SU-DHL-6 (cell line): ENCODE data around the gene RAB33A.

Experiments used
- H2AFZ ChIP-seq: fragments of 200-600 bp; sonication (generic); 2 replicates; pipeline ENCODE4 v1.6.1; 2014; ENCODE audit warnings: low read depth, mild to moderate bottlenecking, moderate library complexity, mixed read lengths, antibody characterized with exemption, low read length; ENCODE audit not compliant: severe bottlenecking
- H3F3A ChIP-seq: fragments of 200-600 bp; shearing (Covaris generic); 2 replicates; pipeline ENCODE4 v1.6.0; 2016; ENCODE audit warnings: antibody characterized with exemption, mild to moderate bottlenecking; ENCODE audit not compliant: insufficient read depth
- H3K27ac ChIP-seq: fragments of 200-600 bp; sonication (generic); 2 replicates; pipeline ENCODE4 v1.5.1; 2016; ENCODE audit warnings: low read depth, mild to moderate bottlenecking, low read length, moderate library complexity, mixed read lengths
- H3K27me3 ChIP-seq: fragments of 200-600 bp; sonication (generic), shearing (Covaris generic); 2 replicates; pipeline ENCODE4 v1.6.0; 2014; ENCODE audit warnings: mild to moderate bottlenecking, low read length
- H3K36me3 ChIP-seq: fragments of 200-600 bp; sonication (generic); 2 replicates; pipeline ENCODE4 v1.6.1; 2014; ENCODE audit warnings: mild to moderate bottlenecking, low read length, mixed read lengths
- H3K4me2 ChIP-seq: fragments of 300-600, 200-600 bp; shearing (Covaris generic), sonication (generic); 2 replicates; pipeline ENCODE4 v1.6.0; 2014; ENCODE audit warnings: low read length, low read depth, mild to moderate bottlenecking; ENCODE audit not compliant: poor library complexity, severe bottlenecking
- H3K4me3 ChIP-seq: fragments of 200-600 bp; sonication (generic); 2 replicates; pipeline ENCODE4 v1.5.1; 2014; ENCODE audit warnings: antibody characterized with exemption, low read length, mild to moderate bottlenecking, mixed read lengths; ENCODE audit not compliant: insufficient read depth, poor library complexity, severe bottlenecking
- H3K79me2 ChIP-seq: fragments of 200-600 bp; sonication (generic); 2 replicates; pipeline ENCODE4 v1.6.1; 2014; ENCODE audit warnings: mild to moderate bottlenecking, low read length, moderate library complexity; ENCODE audit not compliant: insufficient read depth
- H3K9ac ChIP-seq: fragments of 200-600 bp; sonication (generic); 2 replicates; pipeline ENCODE4 v1.7.0; 2014; ENCODE audit warnings: mild to moderate bottlenecking, low read length
- H3K9me2 ChIP-seq: fragments of 200-600 bp; sonication (generic); replicated peaks from 2 replicates; pipeline ENCODE4 v1.6.1; 2014; ENCODE audit warnings: low read length; ENCODE audit not compliant: insufficient read depth
- H3K9me3 ChIP-seq: fragments of 200-600 bp; sonication (generic); 2 replicates; pipeline ENCODE4 v1.6.1; 2014; ENCODE audit warnings: low read length, mixed read lengths; ENCODE audit not compliant: insufficient read depth
- H4K20me1 ChIP-seq: fragments of 200-600 bp; sonication (generic); 2 replicates; pipeline ENCODE4 v1.6.1; 2014; ENCODE audit warnings: low read depth, mild to moderate bottlenecking, antibody characterized with exemption, low read length, moderate library complexity, mixed read lengths
- CTCF ChIP-seq: fragments of 200-600 bp; sonication (generic); IDR thresholded peaks from one replicate; pipeline ENCODE4 v1.5.1; 2017; ENCODE audit warnings: antibody characterized with exemption, mild to moderate bottlenecking, low read length, moderate library complexity; ENCODE audit not compliant: insufficient read depth, poor library complexity, severe bottlenecking
- EZH2phosphoT487 ChIP-seq: fragments of 200-600 bp; sonication (generic), shearing (Covaris generic); conservative IDR thresholded peaks from 2 replicates; pipeline ENCODE4 v1.6.1; 2018; ENCODE audit warnings: mild to moderate bottlenecking, antibody characterized with exemption, low read length, moderate library complexity, mixed read lengths

Gene RAB33A

GRCh38 chrX:130139474-130140201 is 32.1 kb upstream of the RAB33A start:
- Histone ChIP-seq H3K27ac (no peak overlapping the region), H3K36me3 (no peaks in the 10 kb centered on the region; the same call in 1 of the 2 replicates)
- TF ChIP-seq CTCF (no peak), EZH2phosphoT487 (no peak)

DNA sequence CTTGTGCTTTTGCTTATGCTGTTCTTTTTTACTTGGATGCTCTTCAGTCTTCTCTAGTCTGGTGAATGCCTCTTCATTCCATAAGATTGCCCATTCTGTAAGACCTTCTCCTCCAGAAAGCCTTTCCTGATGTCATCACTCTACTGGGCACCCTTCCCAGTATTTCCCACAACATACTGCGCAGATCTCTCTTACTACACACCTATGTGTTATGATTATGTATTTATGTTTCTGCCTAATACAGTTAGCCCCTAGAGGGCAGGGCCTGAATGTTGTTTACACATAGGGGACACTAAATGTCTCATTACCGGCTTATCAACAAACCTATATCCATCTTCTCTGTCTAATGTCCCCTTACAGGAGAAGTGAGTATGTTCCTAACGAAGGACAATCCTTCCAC is 27.3 kb upstream of the RAB33A start:
- H3K9me2 ChIP-seq = no peaks in the 10 kb centered on the region
- no peaks in the 10 kb centered on the region for H3K79me2 ChIP-seq

More at GRCh38 chrX:130139474-130140201, 32.1 kb upstream of the RAB33A start:
- Histone ChIP-seq H3K9ac (no peak overlapping the region), H3K79me2 (no peaks in the 10 kb centered on the region), H3K9me2 (no peaks in the 10 kb centered on the region), H3K4me3 (no peak overlapping the region), H3K27me3 (no peaks in the 10 kb centered on the region), H3K4me2 (no peak overlapping the region), H3K9me3 (no peaks in the 10 kb centered on the region), H4K20me1 (no peaks in the 10 kb centered on the region), H3F3A (no peaks in the 10 kb centered on the region), H2AFZ (no peak overlapping the region)

GRCh38 chrX:130145123-130145522 is 26.6 kb upstream of the RAB33A start:
- H3K9me3 ChIP-seq = no peaks in the 10 kb centered on the region

More for the DNA sequence above, 27.3 kb upstream of the RAB33A start:
- Histone ChIP-seq H3K9ac (no peak overlapping the region), H3K27me3 (no peaks in the 10 kb centered on the region), H3K36me3 (peaks cover 2% of the 10 kb centered on the region; the same call in 1 of the 2 replicates), H3K4me2 (no peak overlapping the region), H4K20me1 (no peaks in the 10 kb centered on the region), H2AFZ (no peak overlapping the region), H3F3A (no peaks in the 10 kb centered on the region), H3K9me3 (no peaks in the 10 kb centered on the region), H3K4me3 (no peak overlapping the region), H3K27ac (no peak overlapping the region)
- TF ChIP-seq CTCF (no peak), EZH2phosphoT487 (no peak)

More at GRCh38 chrX:130145123-130145522, 26.6 kb upstream of the RAB33A start:
- no peak overlapping the region for H3K27ac ChIP-seq
- H3K9ac ChIP-seq = no peak overlapping the region
- H3K79me2 ChIP-seq = no peaks in the 10 kb centered on the region
- H2AFZ ChIP-seq = no peak overlapping the region
- H3K9me2 ChIP-seq = no peaks in the 10 kb centered on the region
- peaks cover 2% of the 10 kb centered on the region; the same call in 1 of the 2 replicates for H3K36me3 ChIP-seq
- H3F3A ChIP-seq = no peaks in the 10 kb centered on the region
- H3K27me3 ChIP-seq = no peaks in the 10 kb centered on the region
- TF ChIP-seq CTCF = no peak
- no peak for TF ChIP-seq EZH2phosphoT487
- no peaks in the 10 kb centered on the region for H4K20me1 ChIP-seq
- H3K4me2 ChIP-seq = no peak overlapping the region
- no peak overlapping the region for H3K4me3 ChIP-seq
